CD4-positive, alpha-beta T cell treated with Interleukin-21 for 1 hour (primary cell): ENCODE measurements around the gene GDF10.

ENCODE experiments used
- DNase-seq: peaks from one replicate; pipeline ENCODE4 v3.0.0-alpha.2; 2020

The GDF10 gene

DNA sequence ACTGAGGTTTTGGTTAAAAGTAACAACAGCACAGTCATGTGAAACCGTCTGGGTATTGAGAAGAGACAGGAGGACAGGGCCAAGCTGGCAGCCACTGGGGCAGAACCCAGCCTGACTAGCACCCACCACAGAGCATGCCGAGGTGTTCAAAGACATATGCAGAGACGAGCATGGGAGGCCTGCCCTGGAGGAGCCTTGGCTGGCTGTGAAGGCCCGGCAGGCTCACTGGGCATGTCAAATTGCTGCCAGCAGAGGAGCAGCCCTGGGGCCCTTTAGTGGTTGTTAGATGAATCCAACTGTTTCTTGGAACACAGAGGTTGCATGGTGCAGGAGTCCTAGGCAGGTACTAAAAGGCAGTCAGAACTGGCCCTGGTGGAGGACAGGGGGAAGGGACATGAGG is 17.3 kb downstream of the GDF10 start:
- DNase-seq = no peak

- DNase-seq = no peak
Observed at GRCh38 chr10:47318706-47319105, 18.7 kb downstream of the GDF10 start.

DNA sequence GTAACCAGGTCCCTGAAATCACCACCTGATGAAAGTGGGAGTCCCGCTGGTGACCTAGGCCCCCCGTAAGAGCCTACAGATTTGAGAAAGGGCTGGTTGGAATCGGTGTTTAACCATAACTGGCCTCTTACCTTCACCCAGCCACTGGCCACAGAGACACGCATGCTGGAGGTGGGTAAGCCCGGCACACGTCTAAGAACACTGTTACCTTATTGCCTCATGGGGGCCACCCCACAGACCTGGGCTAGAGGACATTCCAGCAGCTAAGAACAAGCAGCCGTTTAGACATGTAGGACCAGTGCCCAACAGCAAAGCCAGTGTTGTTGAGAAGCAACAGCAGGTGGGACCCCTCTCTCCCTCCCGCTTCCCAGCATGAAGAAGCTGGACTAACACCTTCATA is 19.8 kb downstream of the GDF10 start:
- no peak for DNase-seq

- no peak for DNase-seq
Observed at GRCh38 chr10:47320812-47321211, 20.8 kb downstream of the GDF10 start.

- no peak for DNase-seq
Observed at GRCh38 chr10:47321521-47322195, 21.7 kb downstream of the GDF10 start.

DNA sequence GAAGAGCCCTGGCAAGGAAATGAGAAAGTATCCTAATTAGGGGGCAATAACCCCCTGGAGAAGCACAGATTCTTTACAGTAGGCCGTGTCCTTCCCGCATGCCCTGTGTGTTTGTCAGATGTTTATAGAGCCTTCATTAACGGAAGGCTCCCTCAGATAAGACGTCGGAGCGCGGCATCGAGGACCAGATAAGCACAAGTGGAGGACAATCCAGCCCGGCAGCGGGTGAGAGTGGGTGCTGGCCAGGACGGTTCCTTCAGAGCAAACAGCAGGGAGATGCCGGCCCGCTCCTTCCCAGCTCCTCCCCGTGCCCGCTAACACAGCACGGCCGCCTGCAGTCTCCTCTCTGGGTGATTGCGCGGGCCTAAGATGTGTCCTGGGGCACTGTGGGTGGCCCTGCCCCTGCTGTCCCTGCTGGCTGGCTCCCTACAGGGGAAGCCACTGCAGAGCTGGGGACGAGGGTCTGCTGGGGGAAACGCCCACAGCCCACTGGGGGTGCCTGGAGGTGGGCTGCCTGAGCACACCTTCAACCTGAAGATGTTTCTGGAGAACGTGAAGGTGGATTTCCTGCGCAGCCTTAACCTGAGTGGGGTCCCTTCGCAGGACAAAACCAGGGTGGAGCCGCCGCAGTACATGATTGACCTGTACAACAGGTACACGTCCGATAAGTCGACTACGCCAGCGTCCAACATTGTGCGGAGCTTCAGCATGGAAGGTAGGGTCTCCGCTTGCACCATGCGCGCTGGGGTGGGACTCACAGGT is 22.5 kb downstream of the GDF10 start, which contains the start of gene GDF2:
Gene GDF2 (plus strand): TSS at position 155 of the 762 bp plus-strand sequence. CDS start 215 bp downstream, at position 370.
- DNase-seq = no peak

- no peak for DNase-seq
Observed at GRCh38 chr10:47323087-47323486, 23.1 kb downstream of the GDF10 start.

GRCh38 chr10:47323636-47324296 is 23.8 kb downstream of the GDF10 start:
- no peak for DNase-seq

DNA sequence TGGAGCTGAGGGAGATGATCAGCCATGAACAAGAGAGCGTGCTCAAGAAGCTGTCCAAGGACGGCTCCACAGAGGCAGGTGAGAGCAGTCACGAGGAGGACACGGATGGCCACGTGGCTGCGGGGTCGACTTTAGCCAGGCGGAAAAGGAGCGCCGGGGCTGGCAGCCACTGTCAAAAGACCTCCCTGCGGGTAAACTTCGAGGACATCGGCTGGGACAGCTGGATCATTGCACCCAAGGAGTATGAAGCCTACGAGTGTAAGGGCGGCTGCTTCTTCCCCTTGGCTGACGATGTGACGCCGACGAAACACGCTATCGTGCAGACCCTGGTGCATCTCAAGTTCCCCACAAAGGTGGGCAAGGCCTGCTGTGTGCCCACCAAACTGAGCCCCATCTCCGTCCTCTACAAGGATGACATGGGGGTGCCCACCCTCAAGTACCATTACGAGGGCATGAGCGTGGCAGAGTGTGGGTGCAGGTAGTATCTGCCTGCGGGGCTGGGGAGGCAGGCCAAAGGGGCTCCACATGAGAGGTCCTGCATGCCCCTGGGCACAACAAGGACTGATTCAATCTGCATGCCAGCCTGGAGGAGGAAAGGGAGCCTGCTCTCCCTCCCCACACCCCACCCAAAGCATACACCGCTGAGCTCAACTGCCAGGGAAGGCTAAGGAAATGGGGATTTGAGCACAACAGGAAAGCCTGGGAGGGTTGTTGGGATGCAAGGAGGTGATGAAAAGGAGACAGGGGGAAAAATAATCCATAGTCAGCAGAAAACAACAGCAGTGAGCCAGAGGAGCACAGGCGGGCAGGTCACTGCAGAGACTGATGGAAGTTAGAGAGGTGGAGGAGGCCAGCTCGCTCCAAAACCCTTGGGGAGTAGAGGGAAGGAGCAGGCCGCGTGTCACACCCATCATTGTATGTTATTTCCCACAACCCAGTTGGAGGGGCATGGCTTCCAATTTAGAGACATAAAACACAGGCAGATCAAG is 25.6 kb downstream of the GDF10 start:
- no peak for DNase-seq

GRCh38 chr10:47326306-47326926 is 26.4 kb downstream of the GDF10 start:
- no peak for DNase-seq

- no peak for DNase-seq
Observed at GRCh38 chr10:47326927-47327330, 26.9 kb downstream of the GDF10 start.

DNA sequence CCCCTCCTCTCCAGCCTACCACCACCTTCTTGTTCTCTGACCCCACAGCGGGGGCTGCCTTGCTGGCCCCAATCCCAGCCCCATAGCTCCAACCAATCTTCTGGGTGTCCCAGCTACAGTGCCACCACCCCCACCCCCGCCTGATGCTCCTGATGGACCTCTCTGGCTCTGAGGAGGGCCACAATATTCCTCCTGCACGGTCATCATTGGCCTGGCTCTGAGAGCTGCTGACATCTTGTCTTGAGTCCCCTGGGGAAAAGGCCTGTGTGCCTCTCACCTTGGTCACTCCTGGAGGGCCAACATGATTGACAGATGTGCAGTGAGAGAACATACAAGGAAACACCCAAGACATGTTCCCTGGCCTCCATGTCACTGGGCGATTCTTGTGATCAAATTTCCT is 29.9 kb downstream of the GDF10 start:
- no peak for DNase-seq

DNA sequence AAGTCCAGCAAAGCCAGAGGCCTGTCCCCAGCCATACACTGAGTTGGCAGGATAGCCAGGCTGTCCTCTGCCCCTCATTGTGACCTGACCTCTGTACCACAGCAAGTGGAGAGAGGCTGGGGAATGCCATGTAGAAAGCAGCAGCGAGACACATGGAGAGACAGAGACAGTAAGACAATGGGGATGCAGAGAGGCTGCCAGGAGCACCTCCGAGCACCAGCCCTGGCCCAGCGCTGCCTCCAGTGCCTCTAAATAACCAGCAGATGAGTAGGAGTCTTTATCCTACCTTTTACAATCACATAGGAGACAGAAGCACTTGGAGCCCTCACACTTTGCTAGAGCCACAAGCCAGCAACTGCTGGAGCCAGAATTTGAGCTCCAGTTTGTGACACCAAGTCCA is 30.4 kb downstream of the GDF10 start:
- DNase-seq = no peak

DNA sequence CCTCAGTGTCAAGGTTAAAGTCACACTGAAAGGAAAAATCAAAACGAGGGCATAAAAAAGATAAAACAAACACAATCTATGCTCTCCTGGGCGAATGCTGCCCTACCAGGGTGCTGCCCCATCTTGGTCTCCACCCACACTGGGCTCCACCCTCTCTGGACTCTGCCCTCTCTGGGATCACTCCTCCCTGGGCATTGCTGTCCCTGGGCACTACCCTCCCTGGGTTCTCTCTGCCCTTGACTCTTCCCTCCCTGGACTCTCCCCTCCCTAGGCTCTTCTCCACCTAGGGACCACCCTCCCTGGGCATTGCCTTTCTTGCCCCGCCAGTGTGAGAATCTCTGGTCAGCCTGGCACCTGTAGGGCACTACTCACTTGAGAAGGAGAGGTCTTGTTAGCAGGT is 30.8 kb downstream of the GDF10 start:
- DNase-seq = no peak

- DNase-seq = no peak
Observed at GRCh38 chr10:47331491-47331890, 31.5 kb downstream of the GDF10 start.

DNA sequence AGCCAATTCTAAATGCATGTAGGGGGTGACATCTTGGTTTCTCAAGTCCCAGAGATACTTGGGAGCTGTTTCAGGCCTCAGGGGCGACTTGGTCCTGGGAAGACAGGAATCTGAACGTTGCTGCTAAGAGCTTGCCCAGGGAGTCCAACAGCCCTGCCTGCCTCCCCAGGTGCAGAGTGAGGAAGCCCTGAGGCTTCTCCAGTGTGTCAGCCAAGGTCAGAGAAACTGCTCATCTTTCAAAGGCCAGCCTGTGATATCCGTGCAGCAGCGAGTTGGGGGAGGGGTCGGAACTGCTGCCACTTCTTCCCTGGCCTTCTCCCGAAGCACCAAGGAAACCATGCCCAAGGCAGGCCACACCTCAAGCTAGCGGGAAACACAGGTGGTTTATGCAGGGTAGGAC is 32.0 kb downstream of the GDF10 start:
- DNase-seq = no peak

DNA sequence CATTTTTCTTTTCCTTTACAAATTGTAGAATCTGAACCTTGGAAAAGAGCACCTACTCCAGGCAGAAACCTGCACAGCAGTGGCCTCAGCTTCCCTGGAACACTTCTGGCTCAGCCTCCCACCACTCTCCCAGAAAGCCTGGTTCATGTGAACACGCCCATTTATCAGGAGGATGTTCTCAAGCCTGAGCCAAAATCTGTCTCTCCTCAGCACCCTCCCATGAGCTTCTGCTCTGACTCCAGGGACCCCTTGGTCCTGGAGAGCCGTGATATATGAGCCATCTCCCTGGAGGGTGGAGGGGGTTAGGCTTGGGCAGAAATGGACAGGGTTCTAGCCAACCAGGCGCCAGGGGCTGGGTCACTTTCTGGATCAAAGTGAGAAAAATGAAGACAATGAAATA is 32.4 kb downstream of the GDF10 start:
- no peak for DNase-seq

GRCh38 chr10:47332946-47333345 is 32.9 kb downstream of the GDF10 start:
- no peak for DNase-seq

- DNase-seq = no peak
Observed at GRCh38 chr10:47333532-47333931, 33.5 kb downstream of the GDF10 start.

- DNase-seq = no peak
Observed at GRCh38 chr10:47334466-47335295, 34.7 kb downstream of the GDF10 start.

DNA sequence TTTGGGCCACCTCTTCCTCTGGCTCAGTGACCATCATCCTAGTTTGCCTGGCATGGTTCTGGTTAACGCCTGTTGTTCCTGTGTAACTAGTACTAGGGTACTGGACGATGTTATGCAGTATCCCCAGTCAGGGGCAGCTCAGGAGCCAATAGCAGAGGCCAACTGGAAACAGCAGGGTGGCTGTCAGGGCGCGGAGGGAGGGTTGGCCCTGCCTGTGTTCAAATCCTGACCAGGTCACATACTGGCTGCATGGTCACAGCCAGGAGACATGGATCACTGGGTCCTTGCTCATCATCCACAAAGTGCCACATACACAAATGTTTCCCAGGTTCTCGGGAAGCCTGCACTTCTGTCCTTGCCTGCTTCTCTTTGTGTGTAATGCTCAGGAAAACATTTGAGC is 35.9 kb downstream of the GDF10 start:
- no peak for DNase-seq
